Activated CD4-positive, alpha-beta T cell treated with anti-CD3 and anti-CD28 coated beads for 4 hours (primary cell): Measurements from ENCODE around the gene NTPCR.

ENCODE experiments used
- DNase-seq, 2 donors: peaks; one replicate each; pipeline ENCODE4 v3.0.0-alpha.2; 2020

Gene NTPCR

DNA sequence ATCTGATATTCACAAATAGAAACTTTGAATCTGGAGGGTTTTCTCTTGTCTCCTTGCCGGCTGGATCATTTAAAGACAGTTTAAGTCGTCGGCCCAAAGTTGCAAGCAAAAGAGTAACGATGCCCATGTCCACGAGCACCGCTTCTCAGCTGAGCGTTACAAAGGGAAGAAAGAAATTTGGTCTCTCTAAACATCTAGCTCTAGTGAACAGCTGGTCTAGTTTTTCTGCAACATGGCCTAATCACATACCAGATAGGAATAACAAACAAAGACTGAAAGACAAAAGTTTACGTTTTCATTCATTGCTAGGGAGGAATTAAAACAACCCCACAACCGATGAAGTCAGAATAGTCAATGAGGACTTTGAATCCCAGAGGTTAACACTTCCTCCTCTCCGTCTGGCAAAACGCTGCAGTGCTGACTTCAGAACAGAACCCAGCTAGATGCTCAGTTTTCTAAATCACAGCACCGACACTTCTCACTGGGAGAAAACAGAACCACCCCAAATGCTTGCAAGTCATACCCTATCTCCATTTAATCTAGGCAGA is 69.4 kb downstream of the NTPCR start:
- DNase-seq: no peak

DNA sequence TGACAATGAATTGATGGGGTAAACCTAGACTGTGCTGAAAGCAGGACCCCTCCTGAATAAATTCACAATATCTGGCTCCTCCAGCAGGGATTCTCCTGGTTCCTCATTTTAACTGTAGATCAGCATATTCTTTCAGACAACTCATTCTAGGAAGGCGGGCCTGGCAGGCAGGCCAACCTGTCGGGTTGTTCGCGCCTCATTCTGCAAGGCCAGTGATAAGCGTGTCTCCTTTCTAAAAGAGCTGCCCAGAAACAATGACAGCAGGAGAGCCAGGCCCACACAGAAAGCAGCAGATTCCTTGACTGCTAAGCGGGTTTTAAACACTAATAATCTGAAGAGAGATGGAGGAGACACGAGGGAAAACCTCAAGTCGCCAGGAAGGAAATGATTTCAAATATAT is 70.0 kb downstream of the NTPCR start:
- no peak for DNase-seq

DNA sequence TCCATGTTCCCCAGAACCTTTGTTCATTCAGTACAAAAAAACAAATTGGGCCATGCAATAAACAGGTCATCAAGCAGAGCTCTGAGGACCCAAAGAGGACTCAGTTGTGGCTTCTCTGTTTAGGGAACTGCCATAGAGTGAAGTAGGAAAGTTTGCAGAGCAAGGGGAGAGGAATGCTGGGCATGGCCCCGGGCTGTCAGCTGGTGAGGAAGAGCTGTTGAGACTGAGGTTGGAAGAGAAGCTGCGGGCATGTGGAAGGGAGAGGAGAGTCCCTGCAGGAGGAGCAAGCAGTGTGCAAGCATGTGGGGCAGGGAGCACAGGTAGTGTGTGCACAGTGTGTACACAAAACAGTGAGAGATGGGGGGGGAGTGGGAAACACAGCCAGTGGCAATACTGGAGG is 71.8 kb downstream of the NTPCR start:
- DNase-seq: no peak

DNA sequence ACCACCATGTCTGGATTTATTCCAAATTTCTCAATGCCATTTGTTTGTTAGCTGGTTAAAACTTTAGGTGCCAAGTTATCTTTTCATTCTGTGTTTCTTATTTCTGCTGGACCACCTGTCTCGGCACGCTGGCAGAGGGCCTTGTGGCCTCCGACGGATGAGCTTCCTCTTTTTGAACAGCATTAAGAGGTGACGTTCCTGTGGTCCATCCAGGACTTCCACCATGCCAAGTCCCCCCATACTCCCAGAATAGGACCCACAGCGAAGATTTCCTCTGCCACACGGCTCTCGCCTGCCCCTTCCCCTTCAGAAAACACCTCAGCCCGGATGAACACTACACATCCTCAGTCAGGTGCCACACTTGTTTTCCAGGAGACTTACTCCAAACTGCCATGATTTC is 73.8 kb downstream of the NTPCR start:
- no peak for DNase-seq

DNA sequence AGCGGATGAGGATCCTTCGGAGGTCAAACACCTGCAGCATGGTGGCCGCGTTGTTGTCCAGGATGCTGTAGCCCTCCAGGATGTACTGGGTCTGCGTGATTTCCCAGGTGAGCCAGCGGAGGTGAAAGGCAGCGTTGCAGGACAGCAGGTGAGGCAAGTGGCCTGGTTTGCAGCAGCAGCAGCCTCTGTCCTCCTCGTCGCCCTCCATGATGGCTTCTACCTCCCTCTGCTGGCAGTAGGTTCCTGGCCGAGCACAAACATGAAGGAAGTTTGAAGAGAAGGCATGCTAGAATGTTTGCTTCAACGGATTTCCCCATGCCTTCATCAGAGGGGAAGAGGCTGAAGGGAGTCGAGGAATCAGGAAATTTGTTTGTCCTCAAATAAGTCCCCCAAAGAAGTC is 74.7 kb downstream of the NTPCR start:
- DNase-seq: no peak

DNA sequence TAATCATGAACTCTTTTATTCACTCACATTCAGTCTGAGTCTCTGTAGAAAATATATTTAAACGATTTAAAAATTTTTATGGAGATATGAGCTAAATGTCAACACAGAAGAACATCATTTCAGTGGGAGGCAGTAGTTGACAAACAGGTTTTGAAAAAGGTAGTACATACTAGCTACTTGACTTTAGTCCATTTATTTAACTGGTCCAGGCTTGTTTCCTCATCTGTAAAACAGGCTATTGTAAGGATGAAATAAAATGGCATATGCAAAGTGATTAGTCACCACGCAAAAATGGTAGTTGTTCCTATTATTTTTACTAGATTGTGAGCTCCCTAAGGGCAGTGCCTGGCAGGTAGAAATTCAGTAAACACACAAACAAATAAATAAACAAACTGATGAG is 75.2 kb downstream of the NTPCR start:
- DNase-seq: no peak

DNA sequence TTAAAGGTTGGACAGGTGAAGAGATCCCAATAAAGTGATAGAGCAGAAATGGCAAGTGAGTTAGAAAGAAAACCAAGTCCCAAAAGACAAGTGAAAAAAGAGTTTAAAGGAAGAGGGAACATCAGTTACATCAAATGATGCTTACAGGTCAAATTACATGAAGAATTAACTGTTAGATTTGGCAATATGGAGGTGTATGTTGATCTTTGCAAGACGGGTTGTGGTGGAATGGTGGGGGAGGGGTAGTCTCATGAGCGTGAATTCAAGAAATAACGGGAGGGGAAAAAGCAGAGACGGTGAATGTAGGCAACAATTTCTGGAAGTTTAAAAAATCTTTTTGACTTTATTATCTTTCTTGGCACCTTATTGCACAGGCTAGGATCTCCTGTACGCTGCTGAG is 76.6 kb downstream of the NTPCR start:
- DNase-seq: no peak

DNA sequence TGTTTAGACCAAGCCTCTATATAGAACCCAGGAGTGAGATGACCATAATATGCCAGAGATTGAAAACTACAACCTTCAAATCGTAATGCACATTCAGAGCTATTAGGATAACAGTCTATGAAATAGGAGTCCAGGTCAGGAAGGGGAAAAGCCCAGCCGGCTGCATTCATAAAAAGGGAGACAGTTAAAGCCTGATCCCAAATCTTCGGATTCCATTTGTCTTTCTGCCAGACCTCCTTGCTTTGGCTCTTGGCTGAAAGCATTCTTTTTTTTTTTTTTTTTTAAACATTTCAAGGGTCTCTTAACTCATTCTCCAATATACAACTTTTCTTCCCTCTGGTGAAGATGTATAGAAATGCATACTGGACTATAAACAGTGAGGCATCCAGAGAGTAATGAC is 81.1 kb downstream of the NTPCR start:
- no peak for DNase-seq

DNA sequence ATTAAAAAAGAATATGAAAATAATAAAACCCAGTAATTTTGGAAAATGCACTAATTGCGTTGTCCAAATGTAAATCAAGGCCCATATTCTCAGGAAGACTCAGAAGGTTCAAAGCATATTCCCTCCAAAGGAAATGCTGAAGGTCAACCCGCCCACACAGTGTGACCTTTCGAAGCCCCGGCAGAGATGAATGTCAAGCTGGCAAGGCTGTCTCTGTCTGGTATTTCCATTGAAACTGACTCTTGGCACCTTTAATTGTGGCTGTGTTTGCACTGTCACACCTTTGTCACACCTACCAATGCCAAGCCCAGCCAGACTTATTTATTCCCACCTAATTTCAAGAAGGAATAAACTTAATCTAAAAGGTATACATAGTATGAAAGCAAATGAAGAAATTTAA is 82.5 kb downstream of the NTPCR start:
- DNase-seq: no peak

DNA sequence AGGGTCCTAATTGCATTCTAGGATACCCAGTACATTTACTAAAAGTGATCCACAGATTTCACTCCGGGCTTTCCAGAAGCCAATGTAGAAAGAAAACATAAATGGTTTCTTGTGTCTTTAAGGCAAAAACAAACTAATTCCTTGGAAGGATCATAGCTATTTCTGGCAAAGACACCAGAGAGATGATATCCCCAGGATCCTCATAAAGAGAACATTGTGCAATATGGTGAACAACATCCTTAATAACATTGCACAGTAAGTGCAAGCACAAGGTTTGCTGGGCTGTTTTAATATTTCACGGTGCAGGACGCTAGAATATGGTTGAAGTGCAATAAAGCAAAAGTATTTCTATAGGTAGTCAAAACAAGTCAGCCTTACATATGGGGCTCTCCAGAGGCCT is 83.0 kb downstream of the NTPCR start:
- DNase-seq: no peak
